GM19372 (cell line): ENCODE results near the gene SMIM24.
"Not testable (repeated sequence)": the region's sequence is repeated elsewhere in the genome, so short reads cannot be mapped to it uniquely, and the experiment has no call there.

Experiments
- ATAC-seq: cut with Tn5 transposase; IDR thresholded peaks from one replicate; pipeline ENCODE4 v1.9.1; 2021; ENCODE audit warnings: mild to moderate bottlenecking, low read depth, moderate library complexity; ENCODE audit not compliant: unreplicated experiment

SMIM24 gene

DNA sequence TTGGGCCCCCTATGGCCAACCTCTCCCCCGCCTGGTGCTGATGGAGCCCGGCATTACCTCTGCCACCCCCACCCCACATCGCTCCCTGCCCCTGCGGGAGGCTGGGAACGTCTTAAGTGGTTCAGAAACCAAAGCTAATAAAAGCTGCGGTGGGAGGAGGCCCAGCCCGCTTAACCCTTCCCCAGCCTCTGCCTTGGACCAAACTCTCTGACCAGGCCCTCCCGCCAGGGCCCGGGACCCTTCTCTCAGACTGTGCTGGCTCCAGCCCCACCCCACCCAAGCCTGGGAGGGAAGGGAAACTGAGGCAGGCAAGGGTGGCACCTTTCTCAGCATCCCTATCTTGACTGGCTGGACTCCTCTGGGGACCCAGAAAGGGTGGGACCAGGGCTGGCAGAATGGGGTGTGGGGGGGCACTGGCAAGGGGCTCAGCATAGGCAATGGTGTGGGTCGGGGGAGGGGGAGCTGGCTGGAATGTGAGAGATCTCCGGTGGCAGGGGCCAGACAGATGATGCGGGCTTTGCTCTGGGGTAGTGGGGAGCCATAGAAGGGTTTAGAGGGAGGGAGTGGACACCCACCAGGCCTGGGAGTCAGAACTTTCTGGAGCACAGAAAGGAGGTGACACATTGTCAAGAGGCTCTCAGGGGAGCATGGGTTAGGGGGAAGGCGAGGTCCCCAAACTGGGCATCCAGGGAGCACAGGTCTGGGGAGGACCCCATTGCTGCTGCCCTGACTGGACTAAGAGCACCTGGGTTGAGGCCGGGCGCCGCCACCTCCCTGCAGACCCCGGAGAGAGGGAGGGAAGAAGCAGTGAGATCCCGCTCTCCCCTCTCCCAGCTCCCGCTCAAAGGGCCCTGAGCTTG, 21.9 kb downstream of the SMIM24 start:
- no peak for ATAC-seq

DNA sequence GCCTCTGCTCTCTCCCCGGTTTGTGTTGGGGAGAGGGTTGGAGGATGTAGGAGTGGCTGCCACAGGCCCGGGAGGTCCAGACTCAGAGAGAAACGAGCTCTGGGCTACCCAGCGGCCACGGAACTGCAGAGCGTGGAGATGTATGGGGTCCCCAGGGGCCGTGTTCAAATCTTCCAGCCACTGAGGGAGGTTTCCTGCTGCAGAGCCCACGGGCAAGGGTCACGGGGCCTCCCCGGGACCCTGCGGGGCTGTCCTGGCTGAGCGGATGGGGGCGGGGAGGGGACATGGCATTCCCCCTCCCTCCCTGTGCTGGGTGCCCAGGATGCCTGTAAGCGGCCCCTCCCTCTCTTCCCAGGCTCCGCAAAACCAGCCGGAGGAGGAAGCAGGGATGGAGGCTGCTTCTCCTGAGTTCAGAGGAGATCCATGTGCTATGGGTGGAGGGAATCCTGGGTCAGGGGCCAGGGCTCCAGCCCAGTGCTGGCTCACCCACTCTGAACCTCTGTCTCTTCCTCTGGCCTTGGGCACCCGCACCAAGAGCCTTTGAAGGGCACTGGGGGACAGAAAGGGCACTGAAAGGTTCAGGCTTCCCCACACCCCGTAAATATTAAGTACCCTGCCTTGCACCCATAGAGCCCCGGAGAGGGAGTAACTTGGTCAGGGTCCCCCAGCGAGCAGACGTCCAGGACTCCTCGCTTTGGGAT, 22.6 kb downstream of the SMIM24 start:
- ATAC-seq: no peak

DNA sequence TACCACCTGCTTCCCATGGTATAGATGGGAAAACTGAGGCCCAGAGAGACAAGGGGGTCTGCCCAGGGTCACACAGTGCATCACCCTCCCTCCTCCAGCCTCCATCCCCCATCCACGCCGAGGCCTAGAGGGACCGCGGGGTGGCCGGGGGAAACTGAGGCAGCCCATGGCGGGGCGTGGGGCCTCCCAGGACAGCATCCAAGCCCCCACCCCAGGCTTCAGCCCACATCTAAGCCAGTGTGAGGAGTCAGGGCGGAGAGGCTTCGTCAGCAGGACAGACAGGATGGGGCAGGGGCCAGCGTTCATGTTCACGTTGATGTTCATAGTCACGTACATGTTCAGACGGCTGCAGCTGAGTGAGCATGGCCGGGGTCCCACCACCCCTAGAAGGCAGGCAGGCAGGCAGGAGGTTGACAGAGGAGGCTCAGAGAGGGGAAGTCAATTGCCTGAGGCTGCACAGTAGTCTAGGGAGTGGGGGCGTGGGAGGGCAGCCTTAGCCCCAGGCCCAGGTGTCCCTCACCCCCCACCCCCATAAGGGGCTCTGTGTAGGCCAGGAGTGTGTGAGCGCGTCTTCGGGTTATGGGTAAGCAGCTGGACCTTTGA, 23.3 kb downstream of the SMIM24 start:
- ATAC-seq: no peak

DNA sequence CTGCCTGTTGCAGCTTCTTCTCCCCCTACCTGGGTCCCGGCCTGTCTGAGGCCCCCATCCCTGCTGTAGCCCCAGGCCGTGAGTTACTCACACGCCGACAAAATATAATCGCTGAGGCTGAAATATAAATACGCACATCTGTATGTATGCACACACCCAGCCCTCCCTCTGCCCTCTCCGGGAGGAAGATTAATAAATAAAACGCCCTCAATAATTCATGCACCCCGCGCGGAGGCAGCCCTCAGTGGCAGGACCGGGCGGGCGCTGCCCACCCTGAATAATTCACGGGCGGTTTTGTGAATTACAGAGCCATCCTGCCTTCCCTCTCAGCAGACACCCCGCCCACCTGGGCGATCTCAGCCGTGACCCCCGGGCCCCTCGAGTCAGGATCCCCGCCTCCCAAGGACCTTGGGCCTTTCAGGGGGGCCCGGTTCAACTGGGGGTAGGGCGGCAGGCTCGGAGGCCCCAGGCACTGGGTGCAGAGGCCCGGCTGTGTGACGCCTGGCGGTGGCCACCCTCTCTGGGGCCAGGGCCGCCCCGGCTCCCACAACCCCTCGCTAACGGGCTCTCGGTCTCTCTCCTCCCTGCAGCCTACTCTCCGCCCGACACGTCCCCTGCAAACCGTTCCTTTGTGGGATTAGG, 24.2 kb downstream of the SMIM24 start:
- ATAC-seq: no peak

DNA sequence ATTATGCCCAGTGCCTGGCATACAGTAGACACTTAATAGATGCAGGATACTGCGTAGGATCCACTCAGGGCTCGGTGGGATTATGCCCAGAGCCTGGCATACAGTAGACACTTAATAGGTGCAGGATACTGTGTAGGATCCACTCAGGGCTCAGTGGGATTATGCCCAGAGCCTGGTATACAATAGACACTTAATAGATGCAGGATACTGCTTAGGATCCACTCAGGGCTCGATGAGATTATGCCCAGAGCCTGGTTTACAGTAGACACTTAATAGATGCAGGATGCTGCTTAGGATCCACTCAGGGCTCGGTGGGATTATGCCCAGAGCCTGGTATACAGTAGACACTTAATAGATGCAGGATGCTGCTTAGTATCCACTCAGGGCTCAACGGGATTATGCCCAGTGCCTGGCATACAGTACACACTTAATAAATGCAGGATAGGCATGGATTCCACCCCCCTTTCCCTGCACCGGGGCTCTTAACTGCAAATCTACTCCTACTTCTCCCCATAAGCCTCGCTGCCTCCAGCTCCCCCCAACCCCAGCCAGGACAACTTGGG, 24.9 kb downstream of the SMIM24 start:
- ATAC-seq: no peak

DNA sequence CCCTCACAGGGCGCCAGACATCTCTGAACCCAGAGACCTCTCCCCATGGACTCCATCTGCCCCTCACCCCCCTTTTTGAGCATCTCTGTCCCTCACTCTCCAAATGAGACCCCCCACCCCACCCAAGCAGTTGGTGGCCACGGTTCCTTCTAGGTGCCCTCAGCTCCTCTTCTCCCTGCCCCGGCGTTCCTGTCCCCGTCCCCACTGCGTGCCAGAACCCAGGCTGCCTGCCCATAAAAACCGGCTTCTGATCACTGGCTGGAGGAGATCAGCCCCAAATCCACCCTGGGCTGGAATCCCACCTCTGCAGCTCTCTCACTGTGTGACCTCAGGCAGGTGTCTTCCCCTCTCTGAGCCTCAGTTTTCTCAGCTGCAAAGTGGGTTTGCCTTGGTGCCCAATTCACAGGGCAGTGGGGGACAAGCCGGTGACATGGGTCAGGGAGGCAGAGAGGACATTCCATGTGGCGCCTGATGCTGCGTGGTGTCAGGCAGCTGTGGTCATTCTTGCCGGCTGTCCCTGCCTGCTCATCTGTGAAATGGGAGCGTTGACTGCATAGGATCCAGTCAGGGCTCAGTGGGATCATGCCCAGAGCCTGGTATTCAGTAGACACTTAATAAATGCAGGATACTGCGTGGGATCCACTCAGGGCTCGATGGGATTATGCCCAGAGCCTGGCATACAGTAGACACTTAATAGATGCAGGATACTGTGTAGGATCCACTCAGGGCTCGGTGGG, 25.5 kb downstream of the SMIM24 start:
- ATAC-seq: no peak

DNA sequence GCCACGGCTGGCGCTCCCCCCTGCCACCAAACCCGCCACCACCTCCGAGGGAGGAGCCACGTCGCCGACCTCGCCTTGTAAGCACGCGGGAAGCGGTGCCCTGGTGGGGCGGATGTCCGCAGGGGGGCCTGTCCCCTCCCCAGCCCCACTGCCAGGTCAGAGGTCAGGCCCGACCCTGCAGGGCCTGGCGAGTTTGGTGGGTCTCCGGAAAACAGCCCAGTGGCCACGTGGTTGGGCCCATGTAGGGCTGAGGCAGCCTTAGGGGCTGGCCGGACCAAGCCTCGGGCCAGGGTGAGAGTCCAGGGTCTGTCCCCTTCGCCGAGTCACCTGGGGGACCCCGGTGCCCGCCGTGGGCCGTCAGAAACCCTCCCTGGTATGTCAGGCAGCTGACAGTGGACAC, 26.5 kb downstream of the SMIM24 start:
- no peak for ATAC-seq

DNA sequence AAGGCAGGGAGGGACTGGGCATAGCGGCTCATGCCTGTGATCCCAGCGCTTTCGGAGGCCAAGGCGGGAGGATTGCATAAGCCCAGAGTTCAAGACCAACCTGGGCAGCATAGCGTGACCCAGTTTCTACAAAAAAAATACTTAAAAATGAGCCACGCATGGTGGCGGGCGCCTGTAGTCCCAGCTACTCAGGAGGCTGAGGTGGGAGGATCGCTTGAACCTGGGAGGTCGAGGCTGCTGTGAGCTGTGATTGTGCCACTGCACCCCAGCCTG, 27.4 kb downstream of the SMIM24 start:
- ATAC-seq: not testable (repeated sequence)

DNA sequence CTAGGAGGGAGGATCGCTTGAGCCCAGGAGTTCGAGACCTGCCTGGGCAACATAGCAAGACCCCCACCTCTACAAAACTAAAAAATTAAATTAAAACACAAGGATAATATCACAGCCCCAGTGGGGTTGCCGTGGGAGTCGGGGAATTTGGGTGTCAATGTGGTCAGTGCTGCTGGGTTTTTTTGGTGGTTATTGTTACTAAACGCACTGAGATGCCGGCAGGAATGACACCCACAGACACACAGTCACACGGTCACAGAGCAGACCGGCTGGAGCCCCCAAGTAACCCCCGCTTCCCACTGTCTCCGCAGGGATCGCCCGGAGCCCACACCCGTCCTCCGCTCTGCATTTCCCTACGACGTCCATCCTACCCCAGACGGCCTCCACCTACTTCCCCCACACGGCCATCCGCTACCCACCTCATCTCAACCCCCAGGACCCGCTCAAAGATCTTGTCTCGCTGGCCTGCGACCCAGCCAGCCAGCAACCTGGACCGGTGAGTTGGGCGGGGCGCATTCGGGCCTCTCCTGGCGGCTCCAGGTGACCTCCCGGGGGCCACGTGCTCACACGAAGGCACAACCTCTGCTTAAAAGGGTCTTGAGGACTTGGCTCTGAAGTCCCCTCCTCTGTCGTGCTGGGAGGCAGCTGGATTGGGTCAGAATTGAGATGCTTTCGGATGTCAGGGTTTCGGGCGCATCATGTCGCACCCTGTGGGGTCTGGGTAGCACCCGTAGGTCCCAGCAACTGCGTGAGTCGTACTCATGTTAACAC, 28.0 kb downstream of the SMIM24 start:
- no peak for ATAC-seq

DNA sequence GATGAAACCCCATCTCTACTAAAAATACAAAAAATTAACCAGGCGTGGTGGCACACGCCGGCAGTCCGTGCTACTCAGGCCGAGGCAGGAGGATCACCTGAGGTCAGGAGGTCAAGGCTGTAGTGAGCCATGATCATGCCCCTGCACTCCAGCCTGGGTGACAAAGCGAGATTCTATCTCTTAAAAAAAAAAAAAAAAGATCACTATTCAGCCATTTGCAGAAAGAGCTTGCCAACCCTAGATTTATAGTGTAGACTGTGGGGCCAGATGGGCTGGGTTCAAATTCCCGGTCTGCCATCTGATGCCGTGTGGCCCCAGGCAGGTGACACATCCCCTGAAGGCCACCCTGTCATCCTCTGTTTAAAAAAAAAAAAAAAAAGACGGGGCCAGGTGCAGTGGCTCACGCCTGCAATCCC, 28.9 kb downstream of the SMIM24 start:
- ATAC-seq: no peak

DNA sequence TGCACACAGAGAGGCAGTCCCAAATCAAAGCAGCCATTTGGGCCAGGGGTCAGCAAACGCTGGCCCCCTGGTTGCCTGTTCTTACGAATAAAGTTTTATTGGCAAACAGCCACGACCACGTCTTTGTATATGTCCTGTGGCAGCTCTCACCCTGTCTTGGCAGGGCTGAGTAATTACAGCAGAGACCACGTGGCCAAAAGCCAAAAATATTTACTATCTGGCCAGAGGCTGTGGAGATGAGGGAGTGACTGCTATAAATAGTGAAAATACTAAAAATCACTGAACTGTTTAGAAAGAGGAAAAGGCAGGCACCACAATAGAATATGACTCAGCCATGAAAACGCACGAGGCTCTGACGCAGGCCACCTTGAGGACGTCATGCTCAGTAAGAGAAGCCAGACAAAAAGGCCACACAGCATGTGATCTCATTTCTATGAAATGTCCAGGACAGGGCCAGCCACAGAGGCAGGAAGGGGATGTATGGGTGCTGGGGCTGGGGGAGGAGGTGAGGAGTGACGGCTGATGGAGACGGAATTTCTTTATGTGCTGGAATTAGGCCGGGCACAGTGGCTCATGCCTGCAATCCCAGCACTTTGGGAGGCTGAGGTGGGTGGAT, 29.4 kb downstream of the SMIM24 start:
- ATAC-seq: no peak

DNA sequence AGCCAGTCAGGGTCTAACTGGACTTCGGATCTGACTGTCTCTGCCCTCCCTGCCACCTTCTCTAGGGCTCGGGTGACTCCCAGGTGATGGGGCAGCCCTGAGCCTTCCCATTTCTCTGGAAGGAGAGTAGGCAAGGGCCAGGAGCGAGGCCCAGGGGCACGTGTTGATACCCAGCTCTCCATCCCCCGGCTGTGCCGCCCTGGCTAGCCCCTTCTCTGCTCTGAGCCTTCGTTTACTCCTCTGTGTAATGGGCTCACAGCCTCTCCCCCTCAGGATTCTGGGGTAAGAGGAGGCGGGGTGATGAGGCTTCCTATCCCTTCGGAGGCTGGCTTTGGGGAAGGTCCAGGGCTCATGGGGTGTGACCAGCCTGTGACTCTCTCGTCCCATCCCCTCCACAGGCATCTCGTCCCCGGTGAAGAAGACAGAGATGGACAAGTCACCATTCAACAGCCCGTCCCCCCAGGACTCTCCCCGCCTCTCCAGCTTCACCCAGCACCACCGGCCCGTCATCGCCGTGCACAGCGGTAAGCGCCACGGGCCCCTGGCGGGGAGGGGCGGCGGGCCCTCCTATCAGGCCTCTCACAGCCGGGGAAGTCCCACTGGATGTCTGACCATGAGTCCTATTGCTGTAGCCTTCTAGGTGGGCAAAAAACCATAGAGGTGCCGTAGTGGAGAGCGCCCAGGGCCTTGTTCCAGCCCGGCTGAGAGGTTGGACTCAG, 31.6 kb downstream of the SMIM24 start:
- no peak for ATAC-seq

DNA sequence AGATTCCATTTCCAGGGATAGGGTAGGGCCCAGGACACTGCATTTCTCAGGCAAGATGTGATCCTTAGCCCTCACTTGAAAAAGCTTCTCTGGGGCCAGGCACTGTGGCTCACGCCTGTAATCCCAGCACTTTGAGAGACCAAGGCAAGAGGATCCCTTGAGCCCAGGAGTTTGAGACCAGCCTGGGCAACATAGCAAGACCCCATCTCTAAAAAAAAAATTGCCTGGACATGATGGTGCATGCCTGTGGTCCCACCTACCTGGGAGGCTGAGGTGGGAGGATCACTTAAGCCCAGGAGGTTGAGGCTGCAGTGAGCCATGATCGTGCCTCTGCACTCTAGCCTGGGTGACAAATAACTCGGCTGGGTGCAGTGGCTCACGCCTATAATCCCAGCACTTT, 33.7 kb downstream of the SMIM24 start:
- ATAC-seq: not testable (repeated sequence)

DNA sequence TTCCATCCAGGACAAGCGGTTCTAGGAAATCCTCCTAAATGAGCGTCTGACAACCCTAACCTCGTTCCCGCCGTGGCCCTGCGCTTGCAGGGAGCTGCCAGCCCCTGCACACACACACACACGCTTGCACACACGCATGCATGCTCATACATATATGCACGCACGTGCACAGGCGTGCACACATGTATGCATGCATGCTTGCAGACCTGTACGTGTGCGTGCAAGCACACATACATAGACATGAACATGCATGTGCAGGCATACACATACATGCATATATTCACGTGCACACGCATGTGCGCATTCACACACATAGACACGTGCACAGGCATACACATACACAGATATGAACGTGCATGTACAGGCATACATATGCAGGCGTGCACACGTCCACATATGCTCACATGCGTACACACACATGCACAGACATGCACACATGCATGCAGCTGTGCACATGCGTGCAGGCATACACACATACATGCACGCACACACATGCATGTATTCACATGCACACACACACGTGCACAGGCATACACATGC, 35.6 kb downstream of the SMIM24 start:
- ATAC-seq: no peak

DNA sequence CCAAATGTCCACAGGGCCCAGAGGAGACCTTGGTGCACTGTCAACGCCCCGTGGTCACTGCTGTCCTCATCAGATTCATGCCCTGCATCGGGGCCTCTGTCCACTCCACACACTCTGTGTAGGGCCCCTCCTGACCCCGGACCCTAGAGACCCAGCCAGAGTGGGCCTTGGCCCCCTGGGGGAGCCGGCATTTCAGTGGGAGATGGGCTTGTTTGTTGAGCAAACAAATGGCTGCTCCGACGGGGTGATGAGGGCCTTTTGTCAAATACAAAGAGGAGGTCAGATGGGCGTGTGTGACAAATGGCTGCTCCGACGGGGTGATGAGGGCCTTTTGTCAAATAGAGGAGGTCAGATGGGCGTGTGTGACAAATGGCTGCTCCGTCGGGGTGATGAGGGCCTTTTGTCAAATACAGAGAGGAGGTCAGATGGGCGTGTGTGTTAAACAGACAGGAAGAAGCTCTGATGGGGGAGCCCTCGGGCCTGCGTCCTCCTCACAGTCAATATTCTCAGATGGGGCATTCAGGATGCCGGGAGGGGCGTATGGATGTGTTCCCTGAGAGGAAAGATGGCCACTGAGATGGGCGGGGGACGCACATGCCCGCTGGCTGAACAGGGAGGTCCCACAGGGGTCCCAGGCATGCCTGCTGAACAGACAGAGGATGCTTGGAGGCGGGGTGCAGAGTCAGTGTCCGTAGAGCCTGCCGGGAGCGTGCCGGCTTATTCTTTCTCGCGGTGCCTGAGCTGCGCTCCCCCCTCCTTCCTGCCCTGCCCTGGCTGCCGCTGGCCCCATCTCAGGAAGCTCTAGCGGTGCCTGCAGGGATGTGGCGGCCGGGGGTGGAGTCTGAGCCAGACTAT, 36.3 kb downstream of the SMIM24 start:
- ATAC-seq: no peak

DNA sequence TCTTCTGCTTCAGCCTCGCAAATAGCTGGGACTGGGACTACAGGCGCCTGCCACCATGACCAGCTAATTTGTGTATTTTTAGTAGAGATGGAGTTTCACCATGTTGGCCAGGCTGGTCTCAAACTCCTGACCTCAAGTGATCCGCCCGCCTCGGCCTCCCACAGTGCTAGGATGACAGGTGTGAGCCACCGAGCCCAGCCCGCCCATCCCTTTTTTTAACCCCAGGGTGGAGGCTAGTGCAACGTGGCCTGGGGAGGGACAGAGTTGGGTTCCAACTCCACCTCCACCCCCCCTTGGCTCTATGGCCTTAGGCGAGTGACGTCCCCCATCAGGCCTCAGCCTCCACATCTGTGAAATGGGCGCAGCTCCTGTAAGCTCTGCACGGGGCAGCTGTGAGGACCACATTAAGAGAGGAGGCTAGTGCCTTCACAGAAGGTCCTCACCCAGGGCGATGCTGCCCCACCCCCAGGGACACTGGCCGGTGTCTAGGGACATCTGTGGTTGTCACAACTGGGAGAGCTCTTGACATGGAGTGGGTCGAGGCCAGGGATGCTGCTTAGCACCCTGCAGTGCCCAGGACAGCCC, 37.7 kb downstream of the SMIM24 start:
- ATAC-seq: no peak

DNA sequence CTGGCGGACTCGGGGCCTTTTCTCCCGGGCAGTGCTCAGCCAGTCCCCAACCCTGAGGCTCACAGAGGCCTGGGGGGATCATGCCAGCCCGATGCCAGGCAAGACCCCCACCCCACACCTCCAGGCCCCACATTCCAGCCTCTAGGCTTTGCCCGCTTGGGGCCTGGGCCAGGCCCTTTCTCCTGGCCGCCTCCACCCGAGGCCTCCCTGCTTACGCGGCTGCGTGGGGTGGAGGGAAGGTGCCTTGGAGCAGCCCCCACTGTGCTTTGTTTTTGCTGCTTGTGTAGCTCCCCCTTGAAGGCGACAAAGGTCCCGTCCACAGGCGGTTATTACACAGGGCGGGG, 38.4 kb downstream of the SMIM24 start:
- no peak for ATAC-seq
